ENCODE results near the gene COP1. TPM values are rescaled to one million over a fixed set of nuclear protein-coding genes. Genes with fewer than 3 reads are reported as not detected.

The COP1 gene
- total and polyA plus RNA-seq, 2 of the 8 experiments (the other 6 are each of a cell fraction or from before 2014, with no cell fraction given), result 26.2 to 44.9 TPM

DNA sequence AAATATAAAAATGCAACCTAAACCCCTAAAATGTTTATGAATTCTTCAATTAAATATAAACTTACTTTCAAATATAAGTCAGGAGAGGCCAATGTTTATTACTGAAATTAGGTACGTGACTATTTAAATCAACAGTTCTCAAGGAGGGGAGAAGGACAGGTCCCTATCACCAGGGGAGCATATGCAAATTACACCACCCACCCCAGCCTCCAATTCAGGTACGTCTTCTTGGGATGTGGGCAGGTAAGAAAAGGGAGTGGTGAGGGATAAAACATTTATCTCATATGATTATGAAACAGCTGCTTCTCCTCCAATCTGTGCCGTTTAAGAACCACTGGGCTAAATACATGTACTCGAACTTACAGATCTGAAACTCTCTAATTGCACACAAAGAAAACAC is 3.4 kb downstream of the COP1 start (continued):
- TF ChIP-seq, protein P1, sequence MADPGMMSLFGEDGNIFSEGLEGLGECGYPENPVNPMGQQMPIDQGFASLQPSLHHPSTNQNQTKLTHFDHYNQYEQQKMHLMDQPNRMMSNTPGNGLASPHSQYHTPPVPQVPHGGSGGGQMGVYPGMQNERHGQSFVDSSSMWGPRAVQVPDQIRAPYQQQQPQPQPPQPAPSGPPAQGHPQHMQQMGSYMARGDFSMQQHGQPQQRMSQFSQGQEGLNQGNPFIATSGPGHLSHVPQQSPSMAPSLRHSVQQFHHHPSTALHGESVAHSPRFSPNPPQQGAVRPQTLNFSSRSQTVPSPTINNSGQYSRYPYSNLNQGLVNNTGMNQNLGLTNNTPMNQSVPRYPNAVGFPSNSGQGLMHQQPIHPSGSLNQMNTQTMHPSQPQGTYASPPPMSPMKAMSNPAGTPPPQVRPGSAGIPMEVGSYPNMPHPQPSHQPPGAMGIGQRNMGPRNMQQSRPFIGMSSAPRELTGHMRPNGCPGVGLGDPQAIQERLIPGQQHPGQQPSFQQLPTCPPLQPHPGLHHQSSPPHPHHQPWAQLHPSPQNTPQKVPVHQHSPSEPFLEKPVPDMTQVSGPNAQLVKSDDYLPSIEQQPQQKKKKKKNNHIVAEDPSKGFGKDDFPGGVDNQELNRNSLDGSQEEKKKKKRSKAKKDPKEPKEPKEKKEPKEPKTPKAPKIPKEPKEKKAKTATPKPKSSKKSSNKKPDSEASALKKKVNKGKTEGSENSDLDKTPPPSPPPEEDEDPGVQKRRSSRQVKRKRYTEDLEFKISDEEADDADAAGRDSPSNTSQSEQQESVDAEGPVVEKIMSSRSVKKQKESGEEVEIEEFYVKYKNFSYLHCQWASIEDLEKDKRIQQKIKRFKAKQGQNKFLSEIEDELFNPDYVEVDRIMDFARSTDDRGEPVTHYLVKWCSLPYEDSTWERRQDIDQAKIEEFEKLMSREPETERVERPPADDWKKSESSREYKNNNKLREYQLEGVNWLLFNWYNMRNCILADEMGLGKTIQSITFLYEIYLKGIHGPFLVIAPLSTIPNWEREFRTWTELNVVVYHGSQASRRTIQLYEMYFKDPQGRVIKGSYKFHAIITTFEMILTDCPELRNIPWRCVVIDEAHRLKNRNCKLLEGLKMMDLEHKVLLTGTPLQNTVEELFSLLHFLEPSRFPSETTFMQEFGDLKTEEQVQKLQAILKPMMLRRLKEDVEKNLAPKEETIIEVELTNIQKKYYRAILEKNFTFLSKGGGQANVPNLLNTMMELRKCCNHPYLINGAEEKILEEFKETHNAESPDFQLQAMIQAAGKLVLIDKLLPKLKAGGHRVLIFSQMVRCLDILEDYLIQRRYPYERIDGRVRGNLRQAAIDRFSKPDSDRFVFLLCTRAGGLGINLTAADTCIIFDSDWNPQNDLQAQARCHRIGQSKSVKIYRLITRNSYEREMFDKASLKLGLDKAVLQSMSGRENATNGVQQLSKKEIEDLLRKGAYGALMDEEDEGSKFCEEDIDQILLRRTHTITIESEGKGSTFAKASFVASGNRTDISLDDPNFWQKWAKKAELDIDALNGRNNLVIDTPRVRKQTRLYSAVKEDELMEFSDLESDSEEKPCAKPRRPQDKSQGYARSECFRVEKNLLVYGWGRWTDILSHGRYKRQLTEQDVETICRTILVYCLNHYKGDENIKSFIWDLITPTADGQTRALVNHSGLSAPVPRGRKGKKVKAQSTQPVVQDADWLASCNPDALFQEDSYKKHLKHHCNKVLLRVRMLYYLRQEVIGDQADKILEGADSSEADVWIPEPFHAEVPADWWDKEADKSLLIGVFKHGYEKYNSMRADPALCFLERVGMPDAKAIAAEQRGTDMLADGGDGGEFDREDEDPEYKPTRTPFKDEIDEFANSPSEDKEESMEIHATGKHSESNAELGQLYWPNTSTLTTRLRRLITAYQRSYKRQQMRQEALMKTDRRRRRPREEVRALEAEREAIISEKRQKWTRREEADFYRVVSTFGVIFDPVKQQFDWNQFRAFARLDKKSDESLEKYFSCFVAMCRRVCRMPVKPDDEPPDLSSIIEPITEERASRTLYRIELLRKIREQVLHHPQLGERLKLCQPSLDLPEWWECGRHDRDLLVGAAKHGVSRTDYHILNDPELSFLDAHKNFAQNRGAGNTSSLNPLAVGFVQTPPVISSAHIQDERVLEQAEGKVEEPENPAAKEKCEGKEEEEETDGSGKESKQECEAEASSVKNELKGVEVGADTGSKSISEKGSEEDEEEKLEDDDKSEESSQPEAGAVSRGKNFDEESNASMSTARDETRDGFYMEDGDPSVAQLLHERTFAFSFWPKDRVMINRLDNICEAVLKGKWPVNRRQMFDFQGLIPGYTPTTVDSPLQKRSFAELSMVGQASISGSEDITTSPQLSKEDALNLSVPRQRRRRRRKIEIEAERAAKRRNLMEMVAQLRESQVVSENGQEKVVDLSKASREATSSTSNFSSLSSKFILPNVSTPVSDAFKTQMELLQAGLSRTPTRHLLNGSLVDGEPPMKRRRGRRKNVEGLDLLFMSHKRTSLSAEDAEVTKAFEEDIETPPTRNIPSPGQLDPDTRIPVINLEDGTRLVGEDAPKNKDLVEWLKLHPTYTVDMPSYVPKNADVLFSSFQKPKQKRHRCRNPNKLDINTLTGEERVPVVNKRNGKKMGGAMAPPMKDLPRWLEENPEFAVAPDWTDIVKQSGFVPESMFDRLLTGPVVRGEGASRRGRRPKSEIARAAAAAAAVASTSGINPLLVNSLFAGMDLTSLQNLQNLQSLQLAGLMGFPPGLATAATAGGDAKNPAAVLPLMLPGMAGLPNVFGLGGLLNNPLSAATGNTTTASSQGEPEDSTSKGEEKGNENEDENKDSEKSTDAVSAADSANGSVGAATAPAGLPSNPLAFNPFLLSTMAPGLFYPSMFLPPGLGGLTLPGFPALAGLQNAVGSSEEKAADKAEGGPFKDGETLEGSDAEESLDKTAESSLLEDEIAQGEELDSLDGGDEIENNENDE (IDR thresholded peaks at IDR 0.05; ENCODE audit: insufficient replicate concordance, low read length), result no peak
